IMR-90 (cell line): ENCODE measurements around the gene SLC25A21.

Experiments
- CEBPB ChIP-seq: IDR thresholded peaks from 2 replicates; pipeline ENCODE4 v1.6.1; 2012; ENCODE audit warnings: low read depth, low read length, improper control_type of control experiment
- CHD1 ChIP-seq: IDR thresholded peaks from 2 replicates; pipeline ENCODE4 v1.6.1; 2012; ENCODE audit warnings: low read depth, low read length, improper control_type of control experiment
- CTCF ChIP-seq: conservative IDR thresholded peaks from 2 replicates; pipeline ENCODE4 v1.5.1; 2012; ENCODE audit warnings: mild to moderate bottlenecking, low read depth, low read length, improper control_type of control experiment
- FOS ChIP-seq: fragments of 150-350 bp; IDR thresholded peaks from 2 replicates; pipeline ENCODE4 v1.6.1; 2016; ENCODE audit warnings: low read depth, low read length
- MXI1 ChIP-seq: IDR thresholded peaks from 2 replicates; pipeline ENCODE4 v1.6.1; 2012; ENCODE audit warnings: low read depth, mild to moderate bottlenecking, low read length, moderate library complexity, borderline replicate concordance
- NFE2L2 ChIP-seq: fragments of 150-350 bp; IDR thresholded peaks from 2 replicates; pipeline ENCODE4 v1.6.1; 2016; ENCODE audit warnings: low read depth, mild to moderate bottlenecking, low read length
- POLR2A ChIP-seq: IDR thresholded peaks from 2 replicates; pipeline ENCODE4 v1.6.1; 2012; ENCODE audit warnings: mild to moderate bottlenecking, low read depth, low read length
- RFX5 ChIP-seq: IDR thresholded peaks from 2 replicates; pipeline ENCODE4 v1.8.0; 2012; ENCODE audit warnings: low read depth, mild to moderate bottlenecking, low read length, moderate library complexity
- SMC3 ChIP-seq: fragments of 150-350 bp; IDR thresholded peaks from 2 replicates; pipeline ENCODE4 v1.6.1; 2016; ENCODE audit warnings: low read depth, mild to moderate bottlenecking, antibody characterized with exemption, low read length, moderate library complexity
- USF2 ChIP-seq: fragments of 150-350 bp; IDR thresholded peaks from 2 replicates; pipeline ENCODE4 v1.6.1; 2017; ENCODE audit warnings: mild to moderate bottlenecking, antibody characterized with exemption, low read length, low read depth

GRCh38 chr14:36857842-36858445 is 314.5 kb downstream of the SLC25A21 start:
- TF ChIP-seq POLR2A (no peak), CTCF (no peak), CHD1 (no peak), FOS (no peak), MXI1 (no peak), SMC3 (no peak), NFE2L2 (no peak), USF2 (no peak), CEBPB (no peak), RFX5 (no peak)
